HCT116 (cell line): ENCODE data around the gene CD59. TPM values are rescaled to one million over a fixed set of nuclear protein-coding genes. Genes with fewer than 3 reads are reported as not detected.
A peak's percentile ranks its signal among the peaks of the same experiment; 100 is the strongest.

Source experiments
- ATAC-seq: fragments of 200-7000 bp; cut with Tn5 transposase; 2 replicates; pipeline ENCODE4 v1.9.1; 2020; ENCODE audit warnings: mild to moderate bottlenecking, moderate library complexity
- BruUV-seq: library from RNA; stranded (reverse); fragments of 400-500 nt; replicated peaks from 2 replicates; lab custom pipeline; 2021; lab: Mats Ljungman, UMichigan
- CTCF ChIA-PET: fragments of 300-600 bp; sonication (Branson Sonifier 250); formaldehyde crosslinking; loops from one replicate; lab custom pipeline; 2021; ENCODE audit warnings: antibody characterized with exemption; lab: Charles Lee
- POLR2A ChIA-PET: fragments of 300-600, 350-600 bp; sonication (Branson Sonifier 250); formaldehyde crosslinking; loops from one replicate; lab custom pipeline; 2021; ENCODE audit warnings: antibody characterized with exemption; lab: Charles Lee
- RAD21 ChIA-PET, 2 experiments: fragments of 300-600 bp; sonication (Branson Sonifier 250); formaldehyde crosslinking; loops; one replicate each; lab custom pipeline; 2023; ENCODE audit warnings: low total read pairs in 2 of 2; ENCODE audit not compliant: uncharacterized antibody in 2 of 2, unreplicated experiment in 2 of 2, low non-redundant PET in 1 of 2; lab: Charles Lee
- DNase-seq: peaks from one replicate; pipeline ENCODE4 v3.0.0-alpha.2; 2010; ENCODE audit warnings: low read depth, low spot score
- H2AFZ ChIP-seq: fragments of 200-600 bp; shearing (Covaris generic), sonication (generic); 2 replicates; pipeline ENCODE4 v1.6.1; 2017; ENCODE audit warnings: low read depth, mixed run types, mixed read lengths, antibody characterized with exemption, low read length; ENCODE audit not compliant: poor library complexity, severe bottlenecking
- H3K27ac ChIP-seq: 2 replicates; pipeline ENCODE4 v1.5.1; 2012; ENCODE audit warnings: low read depth, low read length
- H3K27me3 ChIP-seq: fragments of 200-600 bp; sonication (generic); 2 replicates; pipeline ENCODE4 v1.6.1; 2016; ENCODE audit warnings: mixed run types, low read length, mixed read lengths; ENCODE audit not compliant: insufficient read depth
- H3K36me3 ChIP-seq, 2 experiments: fragments of 200-500 bp in 1 of 2; fragments of 200-600 bp in 1 of 2; sonication (Bioruptor generic) in 1 of 2; sonication (generic) in 1 of 2; 2 replicates each; pipeline versions ENCODE4 v1.5.1 to v1.6.1; 2014 to 2016; ENCODE audit warnings: low read length in 2 of 2, inconsistent platforms in 1 of 2, mixed read lengths in 1 of 2, mixed run types in 1 of 2; ENCODE audit not compliant: insufficient read depth in 2 of 2, control insufficient read depth in 1 of 2
- H3K4me1 ChIP-seq, 2 experiments: fragments of 200-600 bp in 1 of 2; sonication (generic) in 1 of 2; 2 replicates each; pipeline versions ENCODE4 v1.5.1 to v1.6.1; 2012 to 2017; ENCODE audit warnings: low read length in 2 of 2, inconsistent platforms in 1 of 2, mild to moderate bottlenecking in 1 of 2, mixed read lengths in 1 of 2, mixed run types in 1 of 2, moderate library complexity in 1 of 2; ENCODE audit not compliant: insufficient read depth in 2 of 2, control insufficient read depth in 1 of 2
- H3K4me2 ChIP-seq: fragments of 200-600 bp; sonication (generic); 2 replicates; pipeline ENCODE4 v1.6.1; 2017; ENCODE audit warnings: mixed run types, low read length, mixed read lengths
- H3K4me3 ChIP-seq, 2 experiments: fragments of 200-600 bp in 1 of 2; sonication (generic) in 1 of 2; replicated peaks in 1 of 2; 2 replicates each; pipeline ENCODE4 v1.5.1; 2011 to 2016; ENCODE audit warnings: low read length in 2 of 2, control low read depth in 1 of 2, low read depth in 1 of 2, mild to moderate bottlenecking in 1 of 2, mixed read lengths in 1 of 2, mixed run types in 1 of 2
- H3K79me2 ChIP-seq: fragments of 200-600 bp; sonication (generic); 2 replicates; pipeline ENCODE4 v1.6.1; 2017; ENCODE audit warnings: mild to moderate bottlenecking, mixed run types, low read length, moderate library complexity, mixed read lengths; ENCODE audit not compliant: insufficient read depth
- H3K9ac ChIP-seq: fragments of 200-600 bp; sonication (generic); 2 replicates; pipeline ENCODE4 v1.6.1; 2016; ENCODE audit warnings: low read length, mixed read lengths
- H3K9me2 ChIP-seq: fragments of 200-600 bp; sonication (generic), shearing (Covaris generic); 2 replicates; pipeline ENCODE4 v1.6.1; 2017; ENCODE audit warnings: mixed run types, mild to moderate bottlenecking, moderate library complexity; ENCODE audit not compliant: insufficient read depth
- H3K9me3 ChIP-seq, 2 experiments: fragments of 200-500 bp in 1 of 2; fragments of 200-600 bp in 1 of 2; sonication (Bioruptor generic) in 1 of 2; sonication (generic) in 1 of 2; 2 replicates each; pipeline ENCODE4 v1.6.1; 2014 to 2017; ENCODE audit warnings: low read length in 2 of 2, mixed read lengths in 2 of 2, inconsistent platforms in 1 of 2, low read depth in 1 of 2, mild to moderate bottlenecking in 1 of 2, mixed run types in 1 of 2, moderate library complexity in 1 of 2; ENCODE audit not compliant: control insufficient read depth in 1 of 2, insufficient read depth in 1 of 2
- H4K20me1 ChIP-seq: fragments of 200-600 bp; sonication (generic), shearing (Covaris generic); 2 replicates; pipeline ENCODE4 v1.6.1; 2017; ENCODE audit warnings: mixed run types, mild to moderate bottlenecking, moderate library complexity; ENCODE audit not compliant: insufficient read depth
- CBX3 ChIP-seq: IDR thresholded peaks from 2 replicates; pipeline ENCODE4 v1.6.1; 2012; ENCODE audit warnings: low read depth
- CEBPB ChIP-seq: IDR thresholded peaks from 2 replicates; pipeline ENCODE4 v1.6.1; 2012; ENCODE audit warnings: low read depth
- POLR2AphosphoS5 ChIP-seq: IDR thresholded peaks from 2 replicates; pipeline ENCODE4 v1.6.1; 2011; ENCODE audit warnings: mild to moderate bottlenecking, low read depth, low read length, moderate library complexity
- intact Hi-C: fragments of 100-400 bp; cut with micrococcal nuclease; formaldehyde crosslinking; loops from 2 replicates; pipeline ENCODE4 v1.10.0; 2022
- total RNA-seq: library from RNA; stranded (reverse); gene quantifications from one replicate; pipeline ENCODE4 v1.2.1, GENCODE V29; 2021; ENCODE audit not compliant: unreplicated experiment

Gene CD59
- total RNA-seq, 1 experiment from 2014 or later = 122 TPM

DNA sequence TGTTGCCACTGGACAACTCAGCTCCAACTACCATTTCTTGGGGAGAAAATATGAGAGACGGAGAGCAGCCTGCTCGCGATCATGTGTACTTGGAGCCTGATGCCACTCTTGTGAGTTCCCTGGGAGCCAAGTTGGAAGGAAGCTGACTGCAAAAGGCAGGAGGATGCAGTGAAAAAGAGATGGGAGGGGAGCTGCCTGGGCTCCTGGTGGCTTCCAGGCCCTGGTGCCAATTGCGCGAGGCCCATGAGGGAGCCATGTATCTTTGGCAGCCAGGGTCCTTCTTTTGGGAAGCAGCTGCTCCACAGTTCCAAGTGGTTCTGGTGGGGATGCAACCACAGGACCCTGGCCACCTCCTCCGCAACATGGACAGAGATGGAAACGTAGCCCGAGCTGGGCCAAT, 46.7 kb downstream of the CD59 start:
- ChIA-PET POLR2A (interaction anchor here (1.2 to 4.3 kb wide), 2 partner anchors 12 to 15 kb away, joined by 3 to 38 read pairs; partner anchors contain the start of gene C11orf91), RAD21 (interaction anchor here in 1 of 2 experiments (0.6 kb wide), 1 partner anchor 47 kb away, joined by 3 read pairs; no protein-coding TSS in a partner anchor), CTCF (interaction anchor here (0.6 to 8.4 kb wide), 7 partner anchors 47 to 524 kb away, joined by 3 to 57 read pairs (median 4); partner anchors contain the start of gene CD59)
- ATAC-seq = no peak
- intact Hi-C loops = loop anchor here (5.0 to 10.0 kb wide), 2 partner anchors 732 to 975 kb away; no protein-coding TSS in a partner anchor
- no peak for TF ChIP-seq POLR2AphosphoS5
- no peak for TF ChIP-seq CBX3
- no peaks in the 10 kb centered on the region for H3K27me3 ChIP-seq
- BruUV-seq = no TSS peak
- no peak for DNase-seq
- H3K4me3 ChIP-seq = no peak overlapping the region
- H3K9me2 ChIP-seq = no peaks in the 10 kb centered on the region
- H3K4me1 ChIP-seq = peaks cover 34 to 67% of the 10 kb centered on the region in 2 experiments
- H3K36me3 ChIP-seq = no peaks in the 10 kb centered on the region
- peak overlapping the region; percentile 76 for H3K4me2 ChIP-seq
- no peaks in the 10 kb centered on the region for H4K20me1 ChIP-seq
- peak overlapping the region; percentile 57; the same call in 1 of the 2 replicates for H3K9ac ChIP-seq
- H3K27ac ChIP-seq = no peak overlapping the region
- H3K79me2 ChIP-seq = no peaks in the 10 kb centered on the region
- no peaks in the 10 kb centered on the region for H3K9me3 ChIP-seq
- H2AFZ ChIP-seq = no peak overlapping the region

DNA sequence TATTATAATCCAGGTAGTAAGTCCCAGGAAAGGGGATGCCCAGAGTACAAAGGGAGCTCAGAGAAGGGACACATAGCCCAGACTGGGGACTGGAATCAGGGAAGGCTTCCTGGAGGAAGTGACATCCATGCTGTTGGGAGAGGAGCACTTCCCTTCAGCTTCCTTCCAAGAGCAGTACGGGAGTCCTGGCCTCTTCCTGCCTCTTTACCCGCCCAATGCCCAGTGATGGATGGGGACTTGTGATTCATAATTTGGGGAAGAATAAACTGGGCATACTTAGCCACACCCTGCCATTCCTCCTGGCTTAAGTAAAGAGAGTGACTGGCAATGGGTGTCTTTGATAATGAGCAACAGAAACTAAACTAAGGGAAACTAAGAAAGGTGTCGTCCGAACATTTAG, 47.1 kb downstream of the CD59 start:
- TF ChIP-seq CEBPB = no peak
- TF ChIP-seq, all 23 proteins: peak for 0
- ChIA-PET POLR2A (interaction anchor here (0.5 to 4.3 kb wide), 2 partner anchors 13 to 20 kb away, joined by 3 to 38 read pairs; partner anchors contain the start of gene C11orf91), CTCF (interaction anchor here (1.0 to 8.4 kb wide), 7 partner anchors 53 to 523 kb away, joined by 3 to 57 read pairs (median 4); no protein-coding TSS in a partner anchor), RAD21 (interaction anchor here in 1 of 2 experiments (0.6 kb wide), 1 partner anchor 48 kb away, joined by 3 read pairs; no protein-coding TSS in a partner anchor)
- intact Hi-C loops = loop anchor here (5.0 to 10.0 kb wide), 2 partner anchors 732 to 974 kb away; no protein-coding TSS in a partner anchor
- no peaks in the 10 kb centered on the region for H3K27me3 ChIP-seq
- H3K36me3 ChIP-seq = no peaks in the 10 kb centered on the region
- no peaks in the 10 kb centered on the region for H4K20me1 ChIP-seq
- no peaks in the 10 kb centered on the region for H3K9me3 ChIP-seq
- H3K79me2 ChIP-seq = no peaks in the 10 kb centered on the region
- DNase-seq = no peak
- no peak overlapping the region for H3K27ac ChIP-seq
- no peaks in the 10 kb centered on the region for H3K9me2 ChIP-seq
- H3K4me2 ChIP-seq = peak overlapping the region; percentile 76; the same call in 1 of the 2 replicates
- no TSS peak for BruUV-seq
- H3K9ac ChIP-seq = no peak overlapping the region
- no peak for ATAC-seq
- H3K4me1 ChIP-seq = peaks cover 30 to 63% of the 10 kb centered on the region in 2 experiments
- no peak overlapping the region for H2AFZ ChIP-seq
- no peak overlapping the region for H3K4me3 ChIP-seq
